Right kidney (tissue), 1 donor: Measurements from ENCODE around the gene KIF14.
"Not testable (repeated sequence)": the region's sequence is repeated elsewhere in the genome, so short reads cannot be mapped to it uniquely, and the experiment has no call there.

Source experiments
- DNase-seq: peaks from one replicate; pipeline ENCODE4 v3.0.0-alpha.2; 2016

The KIF14 gene

DNA sequence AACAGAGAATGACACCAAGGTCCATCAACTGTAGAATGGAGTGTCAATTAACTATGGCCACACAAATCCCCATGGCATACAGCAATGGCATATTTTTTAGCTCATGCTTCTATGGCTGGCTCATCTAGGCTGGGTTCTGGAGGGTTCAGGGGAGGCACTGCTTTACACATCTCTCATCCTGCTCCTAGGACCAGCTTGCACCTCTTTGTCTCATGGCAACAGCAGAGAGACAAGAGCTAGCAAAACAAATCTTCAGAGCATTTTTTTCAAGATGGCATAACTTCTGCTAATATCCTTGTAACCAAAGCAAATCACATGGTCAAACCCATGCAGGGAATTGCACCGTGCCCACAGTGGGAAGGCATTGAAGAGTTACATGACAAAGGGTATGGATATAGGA, 82.4 kb downstream of the KIF14 start:
- DNase-seq = no peak

DNA sequence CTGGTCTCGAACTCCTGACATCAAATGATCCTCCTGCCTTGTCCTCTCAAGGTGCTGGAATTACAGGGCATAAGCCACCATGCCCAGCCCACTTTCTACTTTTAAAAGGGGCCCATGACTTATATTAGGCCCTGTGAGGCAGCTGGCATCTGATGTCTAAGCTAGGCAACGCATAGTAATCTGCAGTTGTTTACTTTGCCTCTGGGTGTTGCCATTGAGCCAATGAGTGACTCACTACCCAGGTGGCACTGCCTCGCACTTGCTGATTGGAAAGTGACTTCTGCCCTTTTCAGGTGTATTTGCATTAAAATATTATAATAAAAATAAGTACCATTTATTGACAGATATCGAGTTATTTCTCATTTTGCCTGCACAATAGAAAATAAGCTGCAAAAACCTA, 84.9 kb downstream of the KIF14 start:
- DNase-seq = no peak

DNA sequence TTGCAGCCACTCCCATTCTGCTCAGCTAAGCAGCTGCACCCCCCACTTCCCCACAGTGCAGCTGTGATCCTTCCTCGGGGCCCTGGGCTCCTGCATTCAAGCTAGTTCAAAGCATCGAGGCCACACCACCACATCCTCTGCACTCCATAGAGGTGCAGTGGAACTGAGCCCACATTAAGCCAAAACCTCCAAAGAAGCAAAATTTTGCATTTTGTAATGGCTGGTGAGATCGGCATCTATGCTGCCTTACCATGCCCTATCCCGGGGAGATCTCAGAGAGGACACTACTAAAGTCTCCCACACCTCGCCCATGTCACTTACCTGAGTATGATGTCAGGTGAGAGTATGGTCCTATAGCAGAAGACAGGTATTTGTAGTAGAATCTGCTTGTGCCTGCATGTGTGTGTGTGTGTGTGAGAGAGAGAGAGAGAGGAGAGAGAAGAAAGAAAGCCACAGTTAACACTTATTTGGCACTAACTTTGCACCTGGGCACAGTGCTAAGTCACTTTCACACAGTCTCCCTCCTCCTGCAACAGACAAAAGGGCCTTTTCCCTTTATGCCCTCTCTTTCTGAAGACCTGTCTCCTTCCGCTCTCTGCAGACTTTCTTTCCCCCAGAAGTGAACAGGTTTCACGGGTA, 89.8 kb downstream of the KIF14 start:
- DNase-seq = no peak

DNA sequence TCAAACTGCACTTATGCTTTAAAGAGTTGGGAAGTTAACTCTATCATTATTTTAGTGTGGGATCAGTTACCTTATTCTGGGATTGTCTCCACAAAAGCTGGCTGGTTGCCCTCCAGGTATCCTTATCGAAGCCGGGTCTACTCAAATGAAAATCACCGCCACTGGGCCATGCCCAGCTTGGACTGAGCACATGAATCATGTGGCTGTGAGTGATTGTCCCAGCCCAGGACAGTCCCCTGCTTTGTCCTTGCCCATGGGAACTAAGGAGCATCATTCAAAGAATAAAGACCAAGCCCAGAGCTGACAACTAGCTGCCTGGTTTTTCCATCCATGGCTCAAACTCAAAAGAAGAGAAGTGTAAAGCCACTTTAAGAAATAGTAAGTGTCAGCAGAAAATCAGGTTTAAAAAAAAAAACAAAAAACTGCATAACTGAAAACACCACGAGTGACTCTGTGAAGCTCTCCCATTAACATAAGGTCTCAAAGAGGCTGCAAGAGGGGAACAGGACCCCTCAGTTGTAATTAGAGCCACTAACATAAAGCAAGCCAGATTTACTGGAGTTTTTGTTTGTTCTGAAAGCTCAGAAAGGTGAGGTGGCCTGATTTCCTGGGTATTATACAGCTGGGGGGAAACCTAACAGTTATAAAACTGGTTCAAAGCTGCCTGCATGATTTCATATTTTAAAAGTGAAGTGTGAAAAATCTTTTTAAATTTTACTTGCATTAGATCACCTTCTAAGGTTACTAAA, 91.5 kb downstream of the KIF14 start:
- no peak for DNase-seq

DNA sequence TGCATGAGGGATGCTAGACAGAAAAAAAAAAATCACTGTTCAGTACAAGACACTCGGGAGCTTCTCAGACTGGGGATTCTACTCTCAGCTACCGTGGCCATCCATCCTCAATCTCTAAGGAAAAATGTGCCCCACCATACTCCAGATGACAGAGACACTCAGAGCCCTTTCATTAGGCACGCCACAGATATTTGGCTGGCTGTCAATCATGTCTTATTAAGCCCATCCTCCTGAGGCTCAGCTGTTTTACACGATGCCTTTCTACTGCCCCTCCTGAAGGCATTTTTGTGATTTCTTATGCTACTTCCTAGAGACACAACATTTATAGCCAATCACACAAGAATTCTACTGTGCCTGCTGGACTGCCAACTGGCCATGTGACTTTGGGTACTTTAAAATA, 92.9 kb downstream of the KIF14 start:
- DNase-seq = no peak

DNA sequence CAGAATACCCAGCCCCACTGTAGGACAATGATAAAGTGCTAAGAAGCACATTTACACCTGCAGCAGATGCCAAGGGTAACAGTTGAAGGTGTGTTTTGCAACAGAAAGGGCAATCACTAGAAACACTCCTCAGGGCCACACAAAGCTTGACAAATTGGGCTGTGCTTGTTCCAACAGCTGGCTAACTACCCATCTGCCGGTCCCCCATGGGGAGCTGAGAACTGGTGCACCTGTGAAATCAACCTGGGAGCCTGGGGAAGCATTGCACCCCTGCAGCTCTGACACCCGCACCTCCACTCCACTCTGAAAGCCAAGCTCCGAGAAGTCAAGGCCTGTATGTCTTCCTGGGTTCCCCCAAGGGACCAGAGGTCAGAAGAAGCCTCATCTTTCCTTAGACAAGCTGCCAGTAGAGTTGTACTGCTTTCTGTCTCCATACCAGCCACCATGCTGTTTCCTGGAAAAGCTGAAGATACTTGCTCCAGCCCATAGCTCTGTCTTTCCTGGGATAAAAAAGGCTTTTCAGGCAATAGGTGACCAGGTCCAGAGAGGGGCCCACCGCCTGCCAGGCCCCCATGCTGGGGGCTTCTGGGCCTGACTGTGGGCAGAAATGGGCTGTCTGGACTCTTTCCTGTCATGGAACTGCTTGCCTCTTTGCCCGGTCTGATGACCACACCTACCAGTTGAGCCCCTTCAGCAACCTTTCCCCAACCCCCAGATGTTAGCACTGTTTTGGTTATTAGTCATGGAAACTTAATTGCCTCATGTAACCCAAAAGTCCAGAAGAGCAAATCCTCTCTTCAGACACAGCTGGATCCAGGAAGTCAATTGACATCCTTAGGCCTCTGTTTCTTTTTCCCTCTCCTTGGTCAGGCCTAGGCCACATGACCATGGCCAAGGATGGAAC, 93.6 kb downstream of the KIF14 start:
- no peak for DNase-seq

DNA sequence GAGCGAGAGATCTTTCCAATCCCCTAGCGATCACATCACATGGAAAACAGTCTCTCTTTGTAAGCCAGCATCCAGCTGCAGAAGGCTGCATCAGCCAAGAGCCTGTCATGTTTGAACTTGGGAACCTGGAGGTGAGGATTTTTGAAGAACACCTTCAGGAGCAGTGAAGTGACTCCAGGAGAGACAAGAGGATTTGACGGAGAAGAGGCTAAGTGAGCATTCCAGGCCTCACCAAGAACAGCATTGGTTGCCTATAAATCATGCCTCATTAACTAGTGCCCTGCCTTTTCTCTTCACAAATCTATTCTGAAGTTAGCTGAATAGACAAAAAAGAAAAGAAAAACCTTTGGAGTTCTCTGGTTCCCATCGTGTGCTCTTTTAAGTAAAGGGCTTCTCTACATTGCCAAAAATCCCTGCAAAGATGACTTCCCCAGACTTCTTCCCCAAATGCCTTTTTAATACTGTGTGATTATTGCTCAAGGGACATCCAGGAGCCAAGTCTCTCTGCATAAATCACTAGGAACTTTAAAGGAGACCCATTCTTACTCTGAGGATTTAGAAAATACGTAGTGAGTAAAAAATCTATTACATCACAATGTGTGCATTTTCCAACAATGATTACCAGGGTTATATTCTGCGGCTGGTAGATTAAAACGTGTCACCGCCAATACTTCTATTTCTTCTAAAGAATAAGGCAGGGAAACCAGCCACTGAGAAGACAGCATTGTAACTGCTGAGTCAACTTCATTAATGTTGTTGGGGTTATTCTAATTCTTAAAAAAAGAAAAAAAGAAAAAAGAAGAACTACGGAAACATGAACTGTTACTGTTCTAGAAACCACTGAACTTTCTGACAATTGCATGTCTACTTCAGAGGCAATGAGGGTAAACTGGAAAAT, 95.2 kb downstream of the KIF14 start:
- DNase-seq = peak; percentile 24

DNA sequence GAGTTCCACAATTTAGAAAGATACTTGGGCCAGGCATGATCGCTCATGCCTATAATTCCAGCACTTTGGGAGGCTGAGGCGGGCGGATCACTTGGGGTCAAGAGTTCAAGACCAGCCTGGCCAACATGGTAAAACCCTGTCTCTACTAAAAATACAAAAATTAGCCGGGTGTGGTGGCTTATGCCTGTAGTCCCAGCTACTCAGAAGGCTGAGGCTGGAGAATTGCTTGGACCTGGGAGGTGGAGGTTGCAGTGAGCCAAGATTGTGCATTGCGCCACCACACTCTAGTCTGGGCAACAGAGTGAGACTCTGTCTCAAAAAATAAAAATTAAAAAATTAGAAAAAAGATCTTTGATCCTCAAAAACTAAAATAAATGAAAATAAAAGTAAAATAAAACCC, 96.0 kb downstream of the KIF14 start:
- DNase-seq = not testable (repeated sequence)

DNA sequence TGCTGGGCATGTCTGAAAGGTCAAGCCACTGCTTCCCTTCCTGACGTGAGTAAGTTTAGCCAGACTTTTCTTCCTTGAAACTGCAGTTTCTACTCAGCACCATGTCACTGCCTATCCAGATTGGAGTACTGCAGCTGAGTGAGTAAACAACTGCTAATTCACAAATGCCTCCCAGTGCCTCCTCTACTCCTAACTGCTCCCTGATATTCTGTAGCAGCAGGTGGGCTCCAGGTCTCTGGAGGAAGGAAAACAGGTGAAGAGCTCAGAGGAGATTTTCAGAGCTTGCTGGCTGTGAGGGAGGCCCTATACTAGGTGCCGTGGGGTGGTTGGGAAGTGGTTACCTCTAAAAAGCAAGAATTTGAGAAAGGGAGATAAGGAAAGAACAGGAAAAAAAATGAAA, 96.5 kb downstream of the KIF14 start:
- DNase-seq = no peak

DNA sequence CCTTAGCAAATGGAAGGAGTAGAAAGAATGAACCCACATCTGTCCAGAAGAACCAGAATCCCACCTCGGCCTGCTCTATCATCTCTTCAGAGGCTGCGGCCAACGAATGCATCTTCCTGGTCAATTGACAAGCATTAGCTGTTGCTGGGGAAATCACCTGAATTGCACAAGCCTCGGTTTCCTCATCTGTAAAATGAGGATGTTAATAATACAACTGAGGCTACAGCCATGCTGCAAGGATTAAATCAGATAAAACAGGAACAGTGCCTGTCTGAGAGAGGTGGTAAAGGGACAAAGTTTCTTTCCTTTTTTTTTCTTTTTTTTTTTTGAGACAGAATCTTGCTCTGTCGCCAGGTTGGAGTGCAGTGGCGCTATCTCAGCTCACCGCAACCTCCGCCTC, 99.8 kb downstream of the KIF14 start:
- no peak for DNase-seq

DNA sequence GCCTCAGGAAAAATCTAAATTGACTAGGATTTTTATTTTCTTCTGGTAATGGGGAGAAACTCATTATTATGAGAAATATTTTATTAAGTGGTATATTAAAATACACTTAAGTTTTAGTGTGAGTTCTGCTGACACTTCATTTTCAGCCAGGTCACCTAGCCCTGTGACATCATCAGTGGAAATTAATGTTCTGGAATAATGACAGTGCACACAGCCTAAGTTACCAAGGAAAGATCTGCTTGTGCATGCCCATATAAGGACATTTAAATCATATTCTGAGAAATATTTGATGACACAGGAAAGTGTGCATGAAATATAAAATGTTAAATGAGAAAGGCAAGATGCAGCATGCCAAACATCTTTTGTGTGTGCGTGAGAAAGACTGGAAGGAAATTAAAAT, 102.0 kb downstream of the KIF14 start:
- no peak for DNase-seq

DNA sequence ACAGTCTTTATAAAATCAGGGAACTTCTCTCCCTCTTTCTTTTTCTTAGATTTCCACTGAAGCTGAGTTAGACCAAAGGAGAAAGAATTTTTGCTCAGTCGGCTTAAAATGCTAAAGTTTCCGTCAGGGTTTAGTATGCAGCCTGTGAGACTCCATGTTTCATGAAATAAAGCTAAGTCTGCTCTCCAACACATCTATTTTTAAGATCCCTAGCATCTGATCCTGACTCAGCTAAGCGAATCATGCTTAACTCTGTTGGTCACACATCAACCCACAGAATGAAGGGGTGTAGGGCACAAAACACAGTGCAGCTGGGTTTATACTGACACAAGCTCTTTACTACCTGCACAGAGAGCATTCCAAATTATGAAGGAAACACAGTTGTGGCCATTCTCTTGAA, 108.4 kb downstream of the KIF14 start:
- no peak for DNase-seq

DNA sequence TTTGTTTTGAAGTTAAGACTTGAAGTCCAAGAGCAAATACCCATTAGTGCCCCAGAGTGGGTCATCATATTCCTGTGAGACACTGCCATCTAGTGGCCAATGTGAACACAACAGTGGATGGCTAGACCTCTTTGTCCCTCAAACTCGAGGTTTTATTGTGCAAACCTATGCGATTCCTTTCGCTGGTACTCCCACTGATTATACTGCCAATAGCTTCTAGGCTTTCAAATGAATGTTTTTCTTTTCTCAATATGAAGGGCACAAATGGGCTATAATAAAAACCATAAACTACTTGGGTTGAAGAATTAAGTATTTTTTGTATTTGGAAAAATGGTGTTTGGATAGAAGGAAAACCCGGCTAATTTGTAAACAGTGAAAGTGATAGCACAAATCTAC, 110.3 kb downstream of the KIF14 start:
- no peak for DNase-seq

DNA sequence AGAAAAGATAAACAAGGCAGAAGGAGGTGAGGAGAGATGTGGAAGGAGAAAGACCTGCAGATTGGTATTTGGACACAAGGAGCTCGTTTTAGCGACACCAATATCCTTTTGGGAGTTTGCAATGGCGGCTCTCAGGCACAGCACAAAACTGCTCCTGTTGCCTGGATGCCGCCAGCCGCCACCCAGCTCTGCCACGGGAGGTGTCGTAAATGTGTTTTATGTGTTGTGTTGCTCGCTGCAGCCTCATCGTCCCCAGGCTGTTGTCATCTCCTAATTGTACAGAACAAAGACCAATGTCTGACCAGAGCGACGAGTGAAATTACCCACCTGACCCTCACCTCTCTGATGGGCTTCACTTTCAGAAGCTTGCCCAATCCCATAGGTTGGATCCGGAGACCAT, 114.1 kb downstream of the KIF14 start:
- DNase-seq = no peak

DNA sequence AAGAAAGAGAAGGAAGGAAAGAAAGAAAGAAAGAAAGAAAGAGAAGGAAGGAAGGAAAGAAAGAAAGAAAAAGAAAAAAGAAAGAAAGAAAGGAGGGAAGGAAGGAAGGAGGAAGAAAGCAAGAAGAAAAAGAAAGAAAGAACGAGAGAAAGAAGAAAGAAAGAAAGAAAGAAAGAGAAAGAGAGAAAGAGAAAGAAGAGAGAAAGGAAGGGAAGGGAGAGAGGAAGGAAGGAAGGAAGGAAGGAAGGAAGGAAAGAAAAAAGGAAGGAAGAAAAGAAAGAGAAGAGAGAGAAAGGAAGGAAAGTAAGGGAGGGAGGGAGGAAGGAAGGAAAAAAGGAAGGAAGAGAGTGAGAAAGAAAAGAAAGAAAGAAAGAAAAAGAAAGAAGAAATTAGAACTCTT, 115.3 kb downstream of the KIF14 start:
- no peak for DNase-seq
